ENCODE measurements around the gene FBLIM1. TPM values are rescaled to one million over a fixed set of nuclear protein-coding genes. Genes with fewer than 3 reads are reported as not detected.

The FBLIM1 gene, protein sequence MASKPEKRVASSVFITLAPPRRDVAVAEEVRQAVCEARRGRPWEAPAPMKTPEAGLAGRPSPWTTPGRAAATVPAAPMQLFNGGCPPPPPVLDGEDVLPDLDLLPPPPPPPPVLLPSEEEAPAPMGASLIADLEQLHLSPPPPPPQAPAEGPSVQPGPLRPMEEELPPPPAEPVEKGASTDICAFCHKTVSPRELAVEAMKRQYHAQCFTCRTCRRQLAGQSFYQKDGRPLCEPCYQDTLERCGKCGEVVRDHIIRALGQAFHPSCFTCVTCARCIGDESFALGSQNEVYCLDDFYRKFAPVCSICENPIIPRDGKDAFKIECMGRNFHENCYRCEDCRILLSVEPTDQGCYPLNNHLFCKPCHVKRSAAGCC
- total RNA-seq, result 85.8 and 98.4 TPM in 2 replicates

GRCh38 chr1:15758343-15758931 is at the start of gene FBLIM1:
TSS of gene FBLIM1 (plus strand) at chr1:15758795. CDS start at chr1:15764984, 6,189 bp downstream.

GRCh38 chr1:15736038-15736891 is 22.3 kb upstream of the FBLIM1 start, which contains the start of gene SLC25A34:
TSS of gene SLC25A34 (plus strand) at chr1:15736258. CDS start at chr1:15736486, 228 bp downstream.

GRCh38 chr1:15742339-15742801 is 16.2 kb upstream of the FBLIM1 start, which contains the start of gene TMEM82:
TSS of gene TMEM82 (plus strand) at chr1:15742499. CDS start at chr1:15742560, 61 bp downstream.

DNA sequence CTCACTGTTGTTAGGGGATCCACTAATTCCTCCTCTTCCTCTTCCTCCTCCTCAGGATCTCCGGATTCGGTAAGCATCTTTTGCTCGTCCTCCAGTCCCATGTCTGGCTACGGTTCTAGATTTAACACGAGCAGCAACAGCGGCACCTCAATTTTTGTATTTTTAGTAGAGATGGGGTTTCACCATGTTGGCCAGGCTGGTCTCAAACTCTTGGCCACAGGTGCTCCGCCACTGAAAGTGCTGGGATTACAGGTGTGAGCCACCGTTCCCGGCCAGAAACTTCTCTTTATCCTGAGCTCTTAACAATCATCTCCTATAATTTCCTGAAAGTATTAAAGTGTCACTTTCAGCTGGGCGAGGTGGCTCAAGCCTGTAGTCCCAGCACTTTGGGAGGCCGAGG is 49.0 kb downstream of the FBLIM1 start, which contains the start of gene UQCRHL:
TSS of gene UQCRHL (minus strand) at position 101 of the 400 bp plus-strand sequence. CDS start at position 101, 0 bp downstream.

Other genes with a start within 250 kb of the FBLIM1 start
- 5.8 and 7.6 TPM in 2 replicates for gene CASP9, start 234.6 kb upstream of the FBLIM1 start, total RNA-seq
- 14.0 and 16.3 TPM in 2 replicates for gene DNAJC16, start 231.9 kb upstream of the FBLIM1 start, total RNA-seq
- gene AGMAT, start 173.7 kb upstream of the FBLIM1 start, total RNA-seq, result 0.70 and 0.99 TPM in 2 replicates
- 9.3 and 15.2 TPM in 2 replicates for gene DDI2, start 141.3 kb upstream of the FBLIM1 start, total RNA-seq
- 20.6 and 23.6 TPM in 2 replicates for gene PLEKHM2, start 74.5 kb upstream of the FBLIM1 start, total RNA-seq
- 0.05 and 0.14 TPM in 2 replicates for gene SLC25A34, start 22.5 kb upstream of the FBLIM1 start, total RNA-seq
- gene TMEM82, start 16.3 kb upstream of the FBLIM1 start, total RNA-seq, result not detected in 2 replicates
- gene UQCRHL, start 48.9 kb downstream of the FBLIM1 start, total RNA-seq, result 2.6 and 4.8 TPM in 2 replicates
- 14.4 and 19.2 TPM in 2 replicates for gene SPEN, start 88.9 kb downstream of the FBLIM1 start, total RNA-seq
- 28.2 and 28.8 TPM in 2 replicates for gene ZBTB17, start 217.3 kb downstream of the FBLIM1 start, total RNA-seq
- not detected in 2 replicates for gene SRARP, start 245.4 kb downstream of the FBLIM1 start, total RNA-seq